AG09319 (cell line): ENCODE measurements around the gene SORT1.
"Not testable (repeated sequence)": the region's sequence is repeated elsewhere in the genome, so short reads cannot be mapped to it uniquely, and the experiment has no call there.

Experiments
- DNase-seq: peaks from one replicate; pipeline ENCODE4 v3.0.0-alpha.2; 2010; ENCODE audit warnings: low read depth; ENCODE audit errors: extremely low read depth
- TF ChIP-seq, protein P1 (sequence below): IDR thresholded peaks from 2 replicates; pipeline ENCODE4 v1.5.1; 2011; ENCODE audit warnings: low read depth, mild to moderate bottlenecking, inconsistent platforms, low read length, moderate library complexity

Gene SORT1

DNA sequence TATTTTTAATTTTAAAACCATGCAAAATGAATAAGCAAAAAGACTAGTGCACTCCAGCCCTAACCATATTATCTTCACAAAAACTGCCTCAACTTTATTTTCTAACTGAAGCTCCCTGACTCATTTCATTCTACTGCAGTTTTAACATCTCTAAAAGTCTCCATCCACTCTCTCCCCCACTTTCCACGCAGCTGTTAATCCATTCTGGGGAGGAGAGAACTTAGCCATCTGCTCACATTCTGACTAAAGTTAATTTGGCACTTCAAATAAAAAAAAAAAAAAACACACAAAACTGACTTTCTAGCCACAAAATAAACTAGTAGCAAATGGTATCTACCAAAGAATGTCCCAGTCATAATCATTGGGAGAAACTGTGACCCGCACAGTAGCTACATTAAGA is 85.5 kb downstream of the SORT1 start:
- no peak for DNase-seq
- TF ChIP-seq, protein P1, sequence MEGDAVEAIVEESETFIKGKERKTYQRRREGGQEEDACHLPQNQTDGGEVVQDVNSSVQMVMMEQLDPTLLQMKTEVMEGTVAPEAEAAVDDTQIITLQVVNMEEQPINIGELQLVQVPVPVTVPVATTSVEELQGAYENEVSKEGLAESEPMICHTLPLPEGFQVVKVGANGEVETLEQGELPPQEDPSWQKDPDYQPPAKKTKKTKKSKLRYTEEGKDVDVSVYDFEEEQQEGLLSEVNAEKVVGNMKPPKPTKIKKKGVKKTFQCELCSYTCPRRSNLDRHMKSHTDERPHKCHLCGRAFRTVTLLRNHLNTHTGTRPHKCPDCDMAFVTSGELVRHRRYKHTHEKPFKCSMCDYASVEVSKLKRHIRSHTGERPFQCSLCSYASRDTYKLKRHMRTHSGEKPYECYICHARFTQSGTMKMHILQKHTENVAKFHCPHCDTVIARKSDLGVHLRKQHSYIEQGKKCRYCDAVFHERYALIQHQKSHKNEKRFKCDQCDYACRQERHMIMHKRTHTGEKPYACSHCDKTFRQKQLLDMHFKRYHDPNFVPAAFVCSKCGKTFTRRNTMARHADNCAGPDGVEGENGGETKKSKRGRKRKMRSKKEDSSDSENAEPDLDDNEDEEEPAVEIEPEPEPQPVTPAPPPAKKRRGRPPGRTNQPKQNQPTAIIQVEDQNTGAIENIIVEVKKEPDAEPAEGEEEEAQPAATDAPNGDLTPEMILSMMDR: no peak

DNA sequence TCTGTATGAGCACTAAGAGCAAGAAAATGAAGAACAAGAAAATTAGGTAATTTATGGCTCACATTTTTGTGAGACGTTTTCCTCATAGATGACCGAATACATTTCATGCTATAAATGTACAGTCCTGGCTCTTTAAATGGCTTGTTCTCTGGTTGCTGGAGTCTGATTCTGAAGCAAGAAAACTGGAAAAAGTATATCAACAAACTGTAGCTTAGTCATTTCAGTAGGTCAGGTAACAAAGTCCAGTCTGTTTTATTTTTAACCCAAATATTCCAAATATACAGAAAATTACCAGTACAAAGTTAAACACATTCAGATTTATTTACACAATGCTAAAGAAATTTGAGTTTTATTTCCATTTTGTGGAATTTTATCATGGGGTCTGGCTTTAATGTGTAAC is 88.4 kb downstream of the SORT1 start:
- TF ChIP-seq, protein P1: no peak

DNA sequence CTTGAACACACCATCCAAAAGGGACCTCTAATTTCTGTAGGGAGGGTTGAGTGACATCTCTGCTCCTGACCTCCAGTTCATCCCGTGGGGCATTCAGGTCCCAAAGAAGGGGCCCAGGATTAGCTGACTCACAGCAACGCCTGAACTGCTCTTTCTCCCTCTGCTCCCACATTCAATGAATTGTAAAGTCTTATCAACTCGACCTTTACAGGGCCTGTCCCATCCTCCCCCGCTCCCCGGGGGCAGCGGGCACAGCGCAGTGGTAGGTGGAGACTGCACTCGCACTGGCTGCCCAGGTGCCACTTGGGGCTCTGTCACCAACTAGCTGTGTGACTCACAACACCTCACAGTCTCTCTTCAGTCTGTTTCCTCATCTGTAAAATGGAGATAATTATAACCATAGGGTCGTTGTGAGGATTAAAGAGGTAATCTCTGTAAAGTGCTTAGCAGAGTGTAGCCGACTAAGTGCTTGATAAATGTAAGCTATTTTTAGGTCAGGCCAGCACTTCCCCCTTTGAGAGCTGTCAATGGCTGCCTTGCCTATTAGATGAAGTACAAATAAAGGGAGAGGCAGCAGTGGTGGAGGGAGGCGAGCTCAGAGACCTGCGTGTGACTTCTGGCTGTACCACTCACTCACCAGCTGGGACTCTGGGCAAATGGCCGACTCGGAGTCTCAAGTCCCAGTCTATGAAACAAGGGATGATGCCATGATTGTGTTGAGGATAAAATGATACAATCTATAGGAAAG is 90.3 kb downstream of the SORT1 start:
- TF ChIP-seq, protein P1: no peak
- DNase-seq: no peak

More for the DNA sequence above, 88.4 kb downstream of the SORT1 start:
- DNase-seq: no peak

DNA sequence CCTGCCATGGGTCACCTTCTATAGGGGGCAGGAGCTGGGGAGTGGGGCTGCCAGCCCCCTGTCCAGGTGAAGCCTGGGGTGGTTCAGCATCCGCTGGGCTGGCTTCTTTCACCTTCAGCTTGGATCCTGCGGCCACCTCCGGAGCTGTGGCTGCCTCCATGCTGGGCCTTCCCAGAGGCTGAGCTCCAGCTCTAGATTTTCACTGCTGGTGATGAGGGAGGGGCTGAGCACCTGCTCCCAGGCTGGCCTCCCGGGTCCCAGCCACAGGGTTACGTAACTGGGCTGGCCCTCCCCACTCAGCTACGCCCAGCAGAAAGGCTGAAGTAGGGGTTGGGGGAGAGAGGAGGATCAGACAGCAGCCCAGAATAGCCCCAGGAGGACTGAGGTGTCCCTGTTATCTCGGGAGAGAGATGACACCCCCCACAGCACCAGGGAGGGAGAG is 90.9 kb downstream of the SORT1 start, which contains the start of gene MYBPHL:
Gene MYBPHL (minus strand): TSS at position 180 of the 442 bp plus-strand sequence. CDS start 20 bp downstream, at position 160.
- no peak for DNase-seq
- TF ChIP-seq, protein P1: no peak

DNA sequence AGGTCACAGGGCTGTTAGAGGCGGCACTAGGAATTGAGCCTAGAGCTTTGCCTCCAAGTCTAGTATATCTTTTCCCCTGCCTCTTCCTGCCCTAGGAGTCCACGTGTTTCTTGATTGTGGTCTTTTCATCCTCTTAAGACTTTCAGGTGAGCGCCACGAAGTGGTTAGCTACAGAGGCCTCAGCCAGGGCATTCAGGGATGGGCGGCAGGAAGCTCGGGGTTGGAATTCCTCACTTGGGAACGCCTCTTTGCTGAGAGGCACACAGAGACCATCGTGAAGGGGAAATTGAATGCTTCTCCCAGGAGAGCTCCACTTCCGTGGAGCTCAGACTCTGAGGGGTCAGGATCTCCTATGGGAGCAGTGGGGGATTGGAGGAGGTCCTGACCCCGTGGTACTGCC is 91.7 kb downstream of the SORT1 start:
- DNase-seq: not testable (repeated sequence)

DNA sequence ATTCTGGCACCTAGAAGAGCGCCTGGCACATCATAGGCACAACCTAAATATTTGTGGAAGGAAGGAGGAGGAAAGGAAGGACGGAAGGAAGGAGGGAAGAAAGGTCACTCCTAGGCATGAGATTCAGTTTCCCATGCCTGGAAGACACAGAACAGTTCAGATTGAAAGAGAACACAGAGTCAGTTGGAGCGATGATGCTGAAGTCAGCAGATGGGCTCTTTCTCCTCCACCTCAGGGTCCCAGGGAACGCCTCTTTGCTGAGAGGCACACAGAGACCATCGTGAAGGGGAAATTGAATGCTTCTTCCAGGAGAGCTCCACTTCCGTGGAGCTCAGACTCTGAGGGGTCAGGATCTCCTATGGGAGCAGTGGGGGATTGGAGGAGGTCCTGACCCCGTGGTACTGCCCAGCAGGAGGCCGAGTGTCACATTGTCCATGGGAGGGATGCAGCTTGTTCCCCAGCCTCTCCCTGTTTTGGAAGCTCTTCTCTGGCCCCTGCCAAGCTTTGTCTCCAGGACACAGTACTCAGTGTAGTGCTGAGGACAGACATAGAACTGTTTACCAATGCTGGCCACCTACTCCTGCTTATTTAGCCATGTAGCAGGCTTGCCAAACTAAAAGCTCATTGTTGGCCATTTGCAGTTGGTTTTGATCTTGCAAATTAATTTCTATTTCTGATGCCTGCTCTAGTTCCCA is 93.3 kb downstream of the SORT1 start:
- TF ChIP-seq, protein P1: no peak
- no peak for DNase-seq

DNA sequence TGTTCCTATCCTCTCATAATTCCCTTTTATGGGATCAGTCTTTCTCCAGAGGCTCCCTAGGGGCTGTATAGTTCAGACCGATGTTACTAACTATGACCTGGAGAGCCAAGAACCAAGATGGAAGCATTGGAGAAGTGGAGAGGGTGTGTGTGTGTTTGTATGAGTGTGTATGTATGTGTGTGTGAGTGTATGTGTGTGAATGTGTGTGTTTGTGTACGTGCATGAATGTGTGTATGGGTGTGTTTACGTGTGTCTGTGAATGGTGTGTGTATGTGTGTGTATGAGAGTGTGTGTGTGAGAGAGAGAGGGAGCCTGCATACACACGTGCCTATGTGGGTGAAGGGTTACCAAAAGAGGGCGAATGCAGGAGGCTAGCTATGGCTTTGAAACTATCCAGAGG is 95.8 kb downstream of the SORT1 start:
- DNase-seq: no peak
- TF ChIP-seq, protein P1: no peak
